Measurements from ENCODE around the gene TNNT1.

DNA sequence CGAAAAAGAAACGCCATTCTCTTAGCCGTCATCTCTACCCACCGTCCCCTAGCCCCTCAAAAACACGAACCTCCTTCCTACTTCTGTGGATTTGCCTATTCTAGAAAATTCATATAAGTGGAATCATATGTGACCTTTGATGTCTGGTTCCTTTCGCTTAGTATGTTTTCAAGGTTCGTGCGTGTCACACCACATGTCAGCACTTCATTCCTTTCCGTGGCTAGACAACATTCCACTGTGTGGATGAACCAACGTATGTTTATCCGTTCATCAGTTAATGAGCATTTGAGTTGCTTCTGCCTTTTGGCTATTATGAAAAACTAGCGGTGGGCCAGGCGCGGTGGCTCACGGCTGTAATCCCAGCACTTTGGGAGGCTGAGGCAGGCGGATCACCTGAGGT, 17.6 kb downstream of the TNNT1 start:
- TF ChIP-seq POLR2A (IDR thresholded peaks at IDR 0.05; ENCODE audit: low read length) (no peak), GATA1 (IDR thresholded peaks at IDR 0.05; ENCODE audit: low read depth, low read length) (no peak)
